Stimulated activated naive CD4-positive, alpha-beta T cell treated with Interleukin-2 at 50 U/mL for 16 hours (primary cell): ENCODE results near the gene ACO1.
A peak's percentile ranks its signal among the peaks of the same experiment; 100 is the strongest.
"Not testable (repeated sequence)": the region's sequence is repeated elsewhere in the genome, so short reads cannot be mapped to it uniquely, and the experiment has no call there.

Experiments
- DNase-seq: peaks from one replicate; lab custom pipeline; 2025; lab: John Stamatoyannopoulos, UW

The ACO1 gene

GRCh38 chr9:32384364-32385151, at the start of gene ACO1:
Gene ACO1, plus strand, starts transcription at chr9:32384643. Its CDS starts 20,864 bp downstream, at chr9:32405507.
- DNase-seq, result peak; percentile 79

DNA sequence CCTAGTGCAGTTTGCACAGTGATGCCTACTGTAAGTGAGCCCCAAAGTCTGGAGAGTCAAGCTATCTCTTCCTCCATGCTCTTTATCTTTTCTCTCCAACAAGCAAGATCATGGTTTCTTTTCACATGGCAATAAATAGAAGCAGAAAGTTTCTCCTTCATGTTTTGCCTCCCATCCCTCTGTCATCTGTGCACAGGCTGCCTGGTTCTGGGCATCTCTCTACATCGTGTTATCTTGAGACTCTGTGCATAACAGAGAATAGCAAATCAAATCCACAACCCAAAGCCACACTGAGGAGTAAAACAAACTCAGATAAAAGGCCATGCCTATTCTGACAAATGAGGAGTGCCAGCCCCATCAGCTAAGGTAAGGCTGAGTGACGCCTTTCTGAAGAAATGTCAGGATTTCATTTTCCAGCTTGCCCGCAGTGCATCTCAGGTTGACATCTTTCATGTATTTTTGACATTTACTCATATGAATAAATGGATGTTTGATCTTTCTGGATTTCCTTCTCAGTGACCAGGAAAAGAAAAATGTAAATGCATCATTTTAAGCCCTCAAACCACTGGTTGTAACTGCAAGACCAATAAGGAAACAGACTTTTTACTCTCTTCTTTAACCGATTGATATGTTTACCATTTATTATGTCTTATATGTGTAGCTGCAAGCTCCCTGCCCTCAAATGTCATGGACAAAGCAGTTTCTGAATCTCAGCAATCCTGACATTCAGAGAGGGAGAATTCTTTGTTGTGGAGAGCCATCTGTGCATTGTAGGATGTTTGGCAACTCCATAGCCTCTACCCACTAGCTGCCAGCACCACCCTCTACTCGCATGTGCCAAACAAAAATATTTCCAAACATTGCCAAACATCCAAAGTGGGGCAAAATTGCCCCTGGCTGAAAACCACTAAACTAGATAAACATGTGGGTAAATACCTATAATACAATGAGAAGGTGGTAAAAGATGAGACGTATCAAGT, 49.2 kb upstream of the ACO1 start:
- no peak for DNase-seq

DNA sequence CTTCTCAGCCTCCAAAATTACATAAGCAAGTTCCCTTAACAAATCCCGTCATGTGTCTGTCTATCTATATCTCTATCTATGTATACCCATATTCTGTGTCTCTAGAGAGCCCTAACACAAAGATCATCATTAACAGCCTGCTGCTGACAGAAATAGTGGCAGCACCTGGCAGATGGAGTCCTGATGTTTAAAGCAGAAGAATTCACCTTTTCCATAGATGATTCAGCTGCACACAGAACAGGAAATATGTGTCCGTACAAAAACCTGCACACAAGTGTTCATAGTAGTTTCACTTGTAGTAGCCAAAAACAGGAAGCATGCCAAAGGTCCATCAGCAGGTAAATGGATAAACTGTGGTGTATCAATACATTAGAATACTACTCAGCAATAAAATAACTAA, 45.0 kb upstream of the ACO1 start:
- no peak for DNase-seq

- DNase-seq, result no peak
These were observed 44.1 kb upstream of the ACO1 start for GRCh38 chr9:32340361-32340760.

DNA sequence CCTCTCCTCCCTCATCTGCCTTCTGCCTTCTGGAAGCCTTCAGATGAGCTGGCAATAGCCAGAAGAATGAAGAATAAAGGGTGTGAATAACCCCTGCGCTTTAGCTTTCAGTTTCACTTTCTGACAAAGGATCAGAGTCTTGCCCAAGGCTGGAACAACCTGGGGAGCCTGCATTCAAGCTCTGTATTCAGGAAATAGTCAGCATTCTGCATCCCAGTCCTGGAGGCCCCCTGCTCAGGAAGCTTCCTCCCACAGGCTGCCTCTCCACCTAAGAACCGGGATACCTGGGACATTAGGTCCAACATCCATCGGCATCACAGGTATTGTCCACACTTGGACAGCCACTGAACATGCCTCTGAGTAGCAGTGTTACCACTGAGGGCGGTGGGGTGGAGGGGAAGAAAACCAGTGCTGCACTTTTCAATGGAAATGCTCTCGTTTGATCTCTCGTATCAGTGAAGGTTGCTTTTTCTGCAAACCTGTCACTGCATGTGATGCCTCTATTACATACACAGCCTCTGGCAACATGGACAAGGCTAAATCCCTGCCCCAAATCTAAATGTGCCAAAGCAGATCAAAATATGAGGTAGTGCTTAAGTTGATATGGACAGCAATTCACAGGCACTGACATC, 39.8 kb upstream of the ACO1 start:
- no peak for DNase-seq

- no peak for DNase-seq
These were observed 39.2 kb upstream of the ACO1 start for GRCh38 chr9:32345243-32345642.

GRCh38 chr9:32347571-32347970, 36.9 kb upstream of the ACO1 start:
- DNase-seq, result no peak

- no peak for DNase-seq
These were observed 36.2 kb upstream of the ACO1 start for GRCh38 chr9:32348106-32348695.

- DNase-seq, result no peak
These were observed 35.4 kb upstream of the ACO1 start for GRCh38 chr9:32349013-32349412.

DNA sequence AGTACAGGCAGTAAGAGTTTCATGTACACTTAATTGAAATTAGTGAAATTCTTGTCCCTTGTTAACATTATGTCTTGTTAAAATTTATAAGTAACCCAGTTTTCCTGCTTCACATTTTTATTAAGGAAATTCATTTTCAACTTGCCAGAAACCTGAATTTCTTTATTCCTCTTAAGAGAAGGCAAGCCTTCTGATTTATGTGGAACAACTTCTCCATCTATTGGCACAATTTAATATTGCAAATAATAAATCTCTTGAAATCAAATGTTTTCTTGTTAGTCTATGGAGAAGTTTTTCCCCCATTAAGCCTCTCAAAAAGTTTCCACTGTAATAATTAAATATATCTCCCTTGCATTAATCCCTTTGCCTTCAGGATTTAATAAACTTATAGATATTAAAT, 33.8 kb upstream of the ACO1 start:
- DNase-seq, result no peak

DNA sequence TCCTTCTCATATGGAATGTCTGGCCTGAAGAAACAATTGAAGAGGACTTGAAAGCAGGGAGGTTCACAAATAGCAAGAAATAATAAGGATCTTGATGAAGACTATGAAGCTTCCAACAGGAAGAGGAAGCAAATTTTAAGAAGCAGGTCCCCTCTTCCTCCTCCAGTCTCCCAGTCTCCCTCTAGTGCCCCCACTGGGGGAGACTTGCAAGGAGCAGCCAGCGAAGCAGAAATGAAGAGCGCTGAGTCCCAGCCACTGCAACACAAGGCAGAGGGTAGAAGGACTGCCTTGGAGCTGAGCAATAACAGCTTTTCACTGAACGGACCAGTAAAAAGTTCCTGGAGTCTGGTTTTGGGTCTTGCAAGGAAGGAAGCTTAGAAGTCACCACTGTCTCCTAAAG, 32.6 kb upstream of the ACO1 start:
- no peak for DNase-seq

DNA sequence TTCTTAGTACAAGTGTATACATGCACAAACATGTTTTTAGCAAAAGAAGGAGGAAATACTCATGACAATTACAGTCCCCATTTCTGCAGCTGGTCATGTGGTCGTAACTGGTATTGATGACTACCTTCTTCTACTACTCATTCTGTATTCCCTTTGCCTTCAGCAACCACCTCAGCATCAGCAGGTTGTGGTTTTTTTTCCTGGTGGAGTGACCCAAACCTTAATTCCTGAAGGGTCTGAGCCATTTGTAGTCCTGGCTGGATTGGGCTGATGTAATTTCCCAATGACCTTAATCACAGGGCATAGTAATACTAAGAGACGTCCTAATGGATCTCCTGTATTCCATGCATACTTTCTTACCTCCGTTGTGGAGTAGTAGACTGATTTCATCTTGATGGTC, 31.0 kb upstream of the ACO1 start:
- not testable (repeated sequence) for DNase-seq

DNA sequence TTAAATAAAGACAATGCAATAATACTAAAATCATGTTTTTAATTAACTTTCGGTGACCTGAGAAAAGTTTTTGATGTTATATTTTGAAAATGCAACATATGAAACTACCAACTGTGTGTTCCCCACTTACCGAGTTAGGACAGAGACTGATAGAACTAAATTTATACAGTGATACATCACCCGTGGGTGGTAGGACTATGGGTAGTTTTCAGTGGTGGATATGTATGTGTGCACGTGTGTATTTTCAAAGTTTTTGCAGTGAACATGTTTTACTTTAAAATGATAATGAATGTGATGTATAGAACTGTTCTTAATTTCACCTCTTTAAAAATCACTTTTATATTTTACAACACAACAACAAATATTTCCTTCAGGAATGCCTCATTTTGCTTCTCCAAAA, 25.0 kb upstream of the ACO1 start:
- DNase-seq, result no peak

DNA sequence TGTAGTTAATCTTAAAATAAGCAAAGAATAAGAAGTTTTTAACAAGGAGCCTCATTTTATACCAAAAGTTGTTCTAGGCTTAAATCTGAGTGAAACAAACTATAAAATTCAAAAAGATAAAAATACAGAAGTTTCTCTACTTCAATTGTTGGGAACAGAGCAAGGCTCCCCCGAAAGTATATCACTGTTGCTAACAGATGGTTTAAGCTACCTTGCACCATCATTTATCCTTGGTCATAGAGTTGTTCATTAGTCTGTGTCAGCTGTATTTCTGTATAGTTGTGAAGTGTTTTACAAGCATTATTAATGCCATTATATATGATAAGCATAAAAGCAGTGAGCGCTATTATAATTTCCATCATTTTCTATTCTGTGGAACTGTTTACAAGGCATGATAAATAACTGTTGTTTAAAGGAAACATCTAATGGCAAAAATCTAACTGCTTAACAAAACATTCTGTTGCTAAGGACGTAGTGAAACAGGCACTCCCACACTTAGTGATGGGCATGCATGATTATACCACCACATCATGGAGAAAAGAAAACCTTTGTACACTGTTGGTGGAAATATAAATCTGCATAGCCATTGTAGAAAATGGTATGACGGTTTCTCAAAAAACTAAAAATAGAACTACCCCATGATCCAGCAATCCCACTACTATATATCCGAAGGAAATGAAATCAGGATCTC, 23.3 kb upstream of the ACO1 start:
- DNase-seq, result no peak

DNA sequence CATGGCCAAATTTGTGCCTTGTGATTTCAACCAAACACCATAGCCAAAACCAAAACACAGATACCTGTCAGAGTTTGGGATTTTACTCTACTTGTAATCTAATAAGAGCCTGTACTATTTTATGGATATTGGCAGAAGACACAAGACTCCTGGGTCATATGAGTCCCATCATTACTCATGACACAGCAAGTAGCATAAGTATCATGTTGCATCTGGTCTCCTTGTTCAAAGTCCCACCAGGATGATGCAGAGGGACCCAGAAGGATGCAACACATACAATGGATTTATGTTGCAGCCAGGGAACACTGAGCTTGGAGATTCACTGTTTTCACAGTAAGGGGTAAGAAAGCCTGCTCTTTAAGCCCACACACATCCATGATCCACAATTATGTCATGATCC, 13.2 kb upstream of the ACO1 start:
- no peak for DNase-seq

GRCh38 chr9:32371679-32372078, 12.8 kb upstream of the ACO1 start:
- no peak for DNase-seq

DNA sequence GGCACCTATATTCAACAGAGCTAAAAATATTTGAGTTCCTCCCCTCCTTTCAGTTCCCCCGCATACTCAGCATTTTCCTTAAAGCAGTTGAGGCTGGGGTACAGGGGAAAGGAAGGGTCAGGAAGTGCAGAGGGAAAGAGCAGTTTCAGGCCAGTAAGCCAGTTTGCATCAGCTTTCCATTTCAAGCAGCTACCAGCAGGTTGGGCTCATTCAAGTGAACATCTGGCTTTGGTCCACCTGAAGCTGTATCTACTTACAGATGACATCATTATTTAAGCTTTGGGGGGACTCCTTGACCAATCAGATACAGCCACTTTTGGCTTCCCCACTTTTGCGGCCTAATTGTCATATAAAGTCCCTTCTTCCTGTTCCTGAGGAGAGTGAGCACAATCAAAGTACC, 8.2 kb upstream of the ACO1 start:
- DNase-seq, result no peak

GRCh38 chr9:32378496-32378895, 5.9 kb upstream of the ACO1 start:
- no peak for DNase-seq

GRCh38 chr9:32378993-32379729, 5.3 kb upstream of the ACO1 start:
- peak; percentile 8 for DNase-seq

GRCh38 chr9:32380944-32381343, 3.5 kb upstream of the ACO1 start:
- DNase-seq, result no peak
